Trophoblast cell (in vitro differentiated cells and primary cell): ENCODE data around the gene GLIS2.

ENCODE experiments used
- DNase-seq, 2 donors: peaks; one replicate each; pipeline ENCODE4 v3.0.0-alpha.2; 2016
- H2AFZ ChIP-seq: 2 replicates; pipeline ENCODE4 v1.6.1; 2013; ENCODE audit warnings: low read length, moderate library complexity, mild to moderate bottlenecking; ENCODE audit not compliant: insufficient read depth, poor library complexity
- H2AK5ac ChIP-seq: 2 replicates; pipeline ENCODE4 v1.6.1; 2013; ENCODE audit warnings: mild to moderate bottlenecking, low read length
- H2BK120ac ChIP-seq: 2 replicates; pipeline ENCODE4 v1.6.1; 2013; ENCODE audit warnings: low read length, mild to moderate bottlenecking, moderate library complexity; ENCODE audit not compliant: insufficient read depth, poor library complexity
- H2BK12ac ChIP-seq: 2 replicates; pipeline ENCODE4 v1.6.1; 2013; ENCODE audit warnings: mild to moderate bottlenecking, low read length, moderate library complexity
- H2BK5ac ChIP-seq: 2 replicates; pipeline ENCODE4 v1.6.1; 2013; ENCODE audit warnings: low read length, low read depth, moderate library complexity, mild to moderate bottlenecking; ENCODE audit not compliant: poor library complexity
- H3K14ac ChIP-seq: 2 replicates; pipeline ENCODE4 v1.6.1; 2013; ENCODE audit warnings: mild to moderate bottlenecking, low read length
- H3K18ac ChIP-seq: 2 replicates; pipeline ENCODE4 v1.6.1; 2013; ENCODE audit warnings: mild to moderate bottlenecking, low read length
- H3K23ac ChIP-seq: 2 replicates; pipeline ENCODE4 v1.6.1; 2013; ENCODE audit warnings: low read length
- H3K27ac ChIP-seq: 2 replicates; pipeline ENCODE4 v1.5.1; 2013; ENCODE audit warnings: low read depth, mild to moderate bottlenecking, inconsistent platforms, low read length, moderate library complexity
- H3K27me3 ChIP-seq: 2 replicates; pipeline ENCODE4 v1.6.1; 2013; ENCODE audit warnings: inconsistent platforms, mild to moderate bottlenecking, low read length, moderate library complexity; ENCODE audit not compliant: insufficient read depth
- H3K36me3 ChIP-seq, 2 experiments: 1 replicate in 1 of 2; 2 replicates in 1 of 2; pipeline ENCODE4 v1.6.1; 2013; ENCODE audit warnings: low read length in 2 of 2, mild to moderate bottlenecking in 2 of 2, moderate library complexity in 1 of 2; ENCODE audit not compliant: insufficient read depth in 2 of 2, control insufficient read depth in 1 of 2
- H3K4ac ChIP-seq: 2 replicates; pipeline ENCODE4 v1.6.1; 2013; ENCODE audit warnings: low read depth, mild to moderate bottlenecking, low read length, moderate library complexity
- H3K4me1 ChIP-seq, 2 experiments: 1 replicate in 1 of 2; 2 replicates in 1 of 2; pipeline ENCODE4 v1.6.1; 2013; ENCODE audit warnings: low read length in 2 of 2, mild to moderate bottlenecking in 2 of 2, moderate library complexity in 1 of 2; ENCODE audit not compliant: insufficient read depth in 2 of 2, control insufficient read depth in 1 of 2
- H3K4me2 ChIP-seq: 2 replicates; pipeline ENCODE4 v1.6.1; 2013; ENCODE audit warnings: inconsistent platforms, mild to moderate bottlenecking, low read length, moderate library complexity
- H3K4me3 ChIP-seq: 2 replicates; pipeline ENCODE4 v1.5.1; 2013; ENCODE audit warnings: mild to moderate bottlenecking, low read depth, low read length, inconsistent platforms
- H3K79me1 ChIP-seq: one replicate; pipeline ENCODE4 v1.6.1; 2013; ENCODE audit warnings: low read length
- H3K79me2 ChIP-seq: 2 replicates; pipeline ENCODE4 v1.6.1; 2013; ENCODE audit warnings: low read length, mild to moderate bottlenecking; ENCODE audit not compliant: control insufficient read depth, insufficient read depth, poor library complexity
- H3K9ac ChIP-seq: 2 replicates; pipeline ENCODE4 v1.6.1; 2013; ENCODE audit warnings: mild to moderate bottlenecking, low read length
- H3K9me3 ChIP-seq: 2 replicates; pipeline ENCODE4 v1.6.1; 2013; ENCODE audit warnings: low read depth, mild to moderate bottlenecking, control low read depth, inconsistent platforms, low read length; ENCODE audit not compliant: insufficient read depth
- H4K12ac ChIP-seq: 2 replicates; pipeline ENCODE4 v1.6.1; 2013; ENCODE audit warnings: low read depth, mild to moderate bottlenecking, low read length, moderate library complexity
- H4K8ac ChIP-seq: 2 replicates; pipeline ENCODE4 v1.6.1; 2013; ENCODE audit warnings: low read depth, mild to moderate bottlenecking, low read length, moderate library complexity
- H4K91ac ChIP-seq: one replicate; pipeline ENCODE4 v1.6.1; 2013; ENCODE audit warnings: low read depth, mild to moderate bottlenecking, low read length, moderate library complexity
- WGBS: extraction: QIAGEN DNeasy Blood & Tissue Kit; methylation state at CpG from one replicate; pipeline ENCODE4 v1.1.7; 2013; ENCODE audit warnings: missing lambda C conversion rate; ENCODE audit not compliant: insufficient read length, insufficient coverage; ENCODE audit errors: extremely low coverage; 5-methylcytosine and 5-hydroxymethylcytosine counted together

GLIS2 gene

DNA sequence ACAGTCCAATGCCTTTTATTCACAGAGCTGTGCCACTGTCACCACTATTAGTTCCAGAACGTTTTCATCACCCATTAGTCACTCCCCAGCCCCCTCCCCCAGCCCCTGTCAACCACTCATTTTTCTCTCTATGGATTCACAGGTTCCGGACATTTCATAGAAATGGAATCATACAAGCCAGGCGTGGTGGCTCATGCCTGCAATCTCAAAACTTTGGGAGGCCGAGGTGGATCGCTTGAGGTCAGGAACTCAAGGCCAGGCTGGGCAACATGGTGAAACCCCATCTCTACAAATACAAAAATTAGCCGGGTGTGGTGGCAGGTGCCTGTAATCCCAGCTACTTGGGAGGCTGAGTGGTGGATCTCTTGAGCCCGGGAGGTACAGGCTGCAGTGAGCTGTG, 36.0 kb downstream of the GLIS2 start:
- no CpG with 5 or more reads among the region's 7 CpGs for WGBS
- Histone ChIP-seq H2BK120ac (no peak overlapping the region), H3K36me3 (peaks cover 10% of the 10 kb centered on the region in 2 experiments), H3K4me2 (no peak overlapping the region), H3K14ac (no peak overlapping the region), H3K23ac (no peak overlapping the region), H3K79me2 (peaks cover 6% of the 10 kb centered on the region), H2AFZ (no peak overlapping the region), H2AK5ac (no peak overlapping the region), H3K27ac (no peak overlapping the region), H3K4me1 (peaks cover 0 to 4% of the 10 kb centered on the region in 2 experiments), H2BK5ac (no peak overlapping the region), H3K9me3 (no peaks in the 10 kb centered on the region), H3K9ac (no peak overlapping the region), H3K4me3 (no peak overlapping the region), H4K91ac (no peak overlapping the region), H4K8ac (no peak overlapping the region), H3K4ac (no peak overlapping the region), H3K18ac (no peak overlapping the region), H2BK12ac (no peak overlapping the region), H4K12ac (no peak overlapping the region), H3K27me3 (no peaks in the 10 kb centered on the region), H3K79me1 (peaks cover 4% of the 10 kb centered on the region)
- peak; percentile 78 to 91 for DNase-seq

DNA sequence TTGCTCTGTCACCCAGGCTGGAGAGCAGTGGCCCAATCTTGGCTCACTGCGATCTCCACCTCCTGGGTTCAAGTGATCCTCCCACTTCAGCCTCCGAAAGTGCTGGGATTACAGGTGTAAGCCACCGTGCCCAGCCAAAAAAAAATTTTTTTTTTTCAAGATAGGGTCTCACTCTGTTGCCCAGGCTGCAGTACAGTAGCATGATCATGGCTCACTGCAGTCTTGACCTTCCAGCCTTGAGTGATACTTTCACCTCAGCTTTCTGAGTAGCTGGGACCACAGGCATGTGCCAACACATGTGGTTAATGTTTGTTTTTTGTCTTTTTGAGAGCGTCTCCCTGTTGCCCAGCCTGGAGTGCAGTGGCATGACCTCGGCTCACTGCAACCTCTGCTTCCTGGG, 37.0 kb downstream of the GLIS2 start:
- H4K12ac ChIP-seq = no peak overlapping the region
- no peak overlapping the region for H2BK120ac ChIP-seq
- H2AFZ ChIP-seq = no peak overlapping the region
- H3K27me3 ChIP-seq = no peaks in the 10 kb centered on the region
- H3K4me2 ChIP-seq = no peak overlapping the region
- no peak overlapping the region for H3K4ac ChIP-seq
- no peak overlapping the region for H2AK5ac ChIP-seq
- H3K9ac ChIP-seq = no peak overlapping the region
- no peak overlapping the region for H4K8ac ChIP-seq
- peaks cover 6% of the 10 kb centered on the region for H3K79me2 ChIP-seq
- no peaks in the 10 kb centered on the region for H3K9me3 ChIP-seq
- H3K23ac ChIP-seq = no peak overlapping the region
- peaks cover 5 to 7% of the 10 kb centered on the region in 2 experiments for H3K36me3 ChIP-seq
- DNase-seq = no peak
- WGBS = no CpG with 5 or more reads among the region's 5 CpGs
- no peak overlapping the region for H3K14ac ChIP-seq
- H2BK12ac ChIP-seq = no peak overlapping the region
- H3K18ac ChIP-seq = no peak overlapping the region
- H3K4me1 ChIP-seq = peaks cover 0 to 4% of the 10 kb centered on the region in 2 experiments
- H2BK5ac ChIP-seq = no peak overlapping the region
- H3K79me1 ChIP-seq = peaks cover 4% of the 10 kb centered on the region
- H4K91ac ChIP-seq = no peak overlapping the region
- H3K27ac ChIP-seq = no peak overlapping the region
- no peak overlapping the region for H3K4me3 ChIP-seq

DNA sequence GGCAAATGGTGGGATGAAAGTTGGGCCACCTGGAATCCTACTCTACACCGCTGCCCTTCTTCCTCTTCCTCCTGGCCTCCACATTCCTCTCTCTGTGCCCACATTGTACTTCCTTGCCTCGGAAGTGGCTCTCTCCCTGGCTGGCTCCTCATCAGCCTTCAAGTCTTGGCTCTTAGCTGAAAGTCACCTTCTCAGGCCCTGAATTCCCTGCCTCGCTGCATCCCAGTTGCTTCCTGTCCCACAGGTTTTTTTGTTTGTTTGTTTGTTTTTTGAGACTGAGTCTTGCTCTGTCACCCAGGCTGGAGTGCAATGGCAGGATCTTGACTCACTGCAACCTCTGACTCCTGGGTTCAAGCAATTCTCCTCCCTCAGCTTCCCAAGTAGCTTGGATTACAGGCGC, 37.8 kb downstream of the GLIS2 start:
- H3K4me3 ChIP-seq = no peak overlapping the region
- no peaks in the 10 kb centered on the region for H3K27me3 ChIP-seq
- no CpG with 5 or more reads among the region's 4 CpGs for WGBS
- H4K12ac ChIP-seq = no peak overlapping the region
- H2BK120ac ChIP-seq = no peak overlapping the region
- no peak overlapping the region for H2AFZ ChIP-seq
- H2AK5ac ChIP-seq = no peak overlapping the region
- H3K36me3 ChIP-seq = peaks cover 2 to 13% of the 10 kb centered on the region in 2 experiments
- no peak overlapping the region for H3K27ac ChIP-seq
- H3K23ac ChIP-seq = no peak overlapping the region
- no peak overlapping the region for H3K4ac ChIP-seq
- H3K4me1 ChIP-seq = peaks cover 0 to 4% of the 10 kb centered on the region in 2 experiments
- DNase-seq = no peak
- no peak overlapping the region for H3K9ac ChIP-seq
- H3K9me3 ChIP-seq = no peaks in the 10 kb centered on the region
- no peak overlapping the region for H2BK12ac ChIP-seq
- peaks cover 4% of the 10 kb centered on the region for H3K79me1 ChIP-seq
- no peak overlapping the region for H3K4me2 ChIP-seq
- H3K18ac ChIP-seq = no peak overlapping the region
- H3K79me2 ChIP-seq = peaks cover 6% of the 10 kb centered on the region
- no peak overlapping the region for H4K91ac ChIP-seq
- no peak overlapping the region for H3K14ac ChIP-seq
- H4K8ac ChIP-seq = no peak overlapping the region
- no peak overlapping the region for H2BK5ac ChIP-seq

DNA sequence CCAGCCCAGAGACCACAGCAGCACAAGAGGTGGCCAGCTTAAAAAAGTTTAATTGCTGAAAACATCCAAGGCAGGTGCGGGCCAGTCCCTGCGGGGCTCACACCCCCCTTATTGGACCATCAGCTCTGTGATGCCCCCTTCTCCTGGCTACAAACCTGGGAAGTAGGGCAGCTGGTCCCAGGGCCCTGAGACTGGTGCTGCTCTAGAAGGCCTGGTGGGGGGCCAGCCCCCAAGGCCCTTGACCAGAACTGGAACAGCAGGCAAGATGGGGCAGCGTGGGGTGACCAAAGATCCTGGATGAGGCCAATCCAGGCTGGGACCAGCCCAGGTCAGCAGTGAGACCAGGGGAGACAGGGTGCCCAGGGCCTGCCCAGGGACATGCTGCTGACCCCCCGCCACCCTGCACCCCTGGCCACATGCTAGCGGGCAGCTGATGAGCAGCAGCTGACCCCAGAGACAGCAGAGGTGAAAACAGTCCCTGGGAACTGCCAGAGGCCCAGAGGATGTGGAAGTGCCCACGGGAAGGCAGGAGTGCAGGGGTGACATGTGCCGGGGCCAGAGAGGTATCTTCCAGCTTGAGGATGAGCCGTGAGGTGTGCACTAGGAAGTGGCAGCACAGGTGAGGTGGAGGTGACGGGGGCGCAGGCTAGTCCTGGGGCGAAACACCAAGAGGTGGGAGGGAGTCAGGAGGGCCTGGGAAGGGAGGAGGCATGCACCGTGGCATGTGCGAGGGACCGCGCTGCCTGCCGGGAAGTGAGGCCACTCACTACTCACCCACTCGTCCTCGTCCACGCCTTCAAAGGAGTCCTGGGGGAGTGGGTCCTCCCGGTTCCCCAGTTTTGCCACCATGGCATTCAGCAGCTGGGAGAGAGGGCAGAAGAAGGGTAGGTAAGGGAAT, 38.9 kb downstream of the GLIS2 start:
- H3K23ac ChIP-seq = no peak overlapping the region
- H3K79me2 ChIP-seq = peaks cover 6% of the 10 kb centered on the region
- H3K27ac ChIP-seq = no peak overlapping the region
- H4K91ac ChIP-seq = no peak overlapping the region
- no peak overlapping the region for H3K4me3 ChIP-seq
- no peak for DNase-seq
- H3K18ac ChIP-seq = no peak overlapping the region
- no peak overlapping the region for H3K4me2 ChIP-seq
- no peak overlapping the region for H3K4ac ChIP-seq
- H3K36me3 ChIP-seq = peaks cover 2 to 13% of the 10 kb centered on the region in 2 experiments
- no peak overlapping the region for H2BK120ac ChIP-seq
- no CpG with 5 or more reads among the region's 20 CpGs for WGBS
- H2AFZ ChIP-seq = no peak overlapping the region
- no peak overlapping the region for H2BK5ac ChIP-seq
- no peak overlapping the region for H2AK5ac ChIP-seq
- no peaks in the 10 kb centered on the region for H3K9me3 ChIP-seq
- H4K12ac ChIP-seq = no peak overlapping the region
- H3K9ac ChIP-seq = no peak overlapping the region
- H3K27me3 ChIP-seq = no peaks in the 10 kb centered on the region
- H3K4me1 ChIP-seq = peaks cover 0 to 4% of the 10 kb centered on the region in 2 experiments
- H3K79me1 ChIP-seq = peaks cover 4% of the 10 kb centered on the region
- no peak overlapping the region for H2BK12ac ChIP-seq
- no peak overlapping the region for H3K14ac ChIP-seq
- H4K8ac ChIP-seq = no peak overlapping the region
